Transverse colon (tissue), 3 donors: ENCODE measurements around the gene SPATA13.

Source experiments
- CTCF ChIP-seq, 5 experiments: fragments of 200-600 bp in 3 of 5; fragments of 450-650 bp in 2 of 5; sonication (generic) in 3 of 5; IDR thresholded peaks; 1 replicate in 2 of 5; 2 replicates in 3 of 5; pipeline ENCODE4 v1.5.1; 2016 to 2017; ENCODE audit warnings: antibody characterized with exemption in 5 of 5, inconsistent platforms in 3 of 5, mild to moderate bottlenecking in 2 of 5, moderate library complexity in 1 of 5
- POLR2A ChIP-seq: fragments of 450-650 bp; IDR thresholded peaks from one replicate; pipeline ENCODE4 v1.6.1; 2016; ENCODE audit warnings: antibody characterized with exemption, mild to moderate bottlenecking, moderate library complexity

GRCh38 chr13:24214528-24214927 is 54.0 kb downstream of the SPATA13 start:
- TF ChIP-seq POLR2A (no peak), CTCF (IDR thresholded peaks at IDR 0.05) (no peak)
